Transverse colon (tissue), 4 donors: ENCODE measurements around the gene EPN2. TPM values are rescaled to one million over a fixed set of nuclear protein-coding genes. Genes with fewer than 3 reads are reported as not detected.

Source experiments
- DNase-seq: peaks from one replicate; pipeline ENCODE4 v3.0.0-alpha.2; 2019
- H3K27ac ChIP-seq, 4 donors: fragments of 200-600 bp; sonication (generic); 2 replicates each; pipeline ENCODE4 v1.5.1; 2016 to 2018; ENCODE audit warnings: inconsistent platforms in 4 of 4
- H3K27me3 ChIP-seq: fragments of 200-600 bp; sonication (generic); 2 replicates; pipeline ENCODE4 v1.5.1; 2017; ENCODE audit warnings: inconsistent platforms
- H3K36me3 ChIP-seq, 4 donors: fragments of 200-600 bp; sonication (generic); 2 replicates each; pipeline ENCODE4 v1.5.1; 2017 to 2019; ENCODE audit warnings: inconsistent platforms in 4 of 4
- H3K4me1 ChIP-seq, 4 donors: fragments of 200-600 bp; sonication (generic); 2 replicates each; pipeline ENCODE4 v1.5.1; 2017 to 2020; ENCODE audit warnings: inconsistent platforms in 4 of 4
- H3K4me3 ChIP-seq, 4 donors: fragments of 200-600 bp; sonication (generic); 1 replicate in 1 of 4; 2 replicates in 3 of 4; pipeline versions ENCODE4 v1.5.1 to v1.6.1; 2017 to 2019; ENCODE audit warnings: inconsistent platforms in 4 of 4
- H3K9me3 ChIP-seq, 2 donors: fragments of 200-600 bp; sonication (generic); 2 replicates each; pipeline ENCODE4 v1.5.1; 2017 to 2019; ENCODE audit warnings: inconsistent platforms in 2 of 2
- EP300 ChIP-seq: sonication (generic); formaldehyde crosslinking; IDR thresholded peaks from one replicate; pipeline ENCODE4 v1.6.1; 2017; ENCODE audit warnings: antibody characterized with exemption, low read depth
- POLR2A ChIP-seq: fragments of 450-650 bp; IDR thresholded peaks from one replicate; pipeline ENCODE4 v1.6.1; 2016; ENCODE audit warnings: antibody characterized with exemption, mild to moderate bottlenecking, moderate library complexity
- POLR2AphosphoS5 ChIP-seq, 3 donors: sonication (generic); formaldehyde crosslinking; IDR thresholded peaks; one replicate each; pipeline ENCODE4 v1.6.1; 2016; ENCODE audit warnings: antibody characterized with exemption in 3 of 3
- WGBS, 2 donors: methylation state at CpG; one replicate each; pipeline ENCODE4 v1.1.5; 2018; ENCODE audit warnings: low coverage in 1 of 2; 5-methylcytosine and 5-hydroxymethylcytosine counted together
- in situ Hi-C, 4 donors: fragments of 200-750 bp; cut with MboI; loops; one replicate each; pipeline versions ENCODE4 v1.15.0 to v1.15.1; 2017; ENCODE audit warnings: low sequenced_read_pairs in 3 of 4, low pct_ligation_motif_present in 1 of 4, low pct_unique_long_range_greater_than_20kb in 1 of 4
- intact Hi-C: fragments of 100-400 bp; cut with DNase I; formaldehyde crosslinking; loops from one replicate; pipeline ENCODE4 v1.15.1; 2023; ENCODE audit warnings: low total_unique reads
- total RNA-seq, 4 donors: library from RNA; depleted of rRNA; stranded (reverse); fragments of >200 nt; gene quantifications; one replicate each; pipeline ENCODE4 v1.1.0, GENCODE V29; 2016
- TF ChIP-seq, protein P1 (sequence below), 5 experiments: fragments of 200-600 bp in 3 of 5; fragments of 450-650 bp in 2 of 5; sonication (generic) in 3 of 5; IDR thresholded peaks; 1 replicate in 2 of 5; 2 replicates in 3 of 5; pipeline ENCODE4 v1.5.1; 2016 to 2017; ENCODE audit warnings: antibody characterized with exemption in 5 of 5, inconsistent platforms in 3 of 5, mild to moderate bottlenecking in 2 of 5, moderate library complexity in 1 of 5

EPN2 gene
- total RNA-seq, 4 donors from 2014 or later: 30.4 to 98.7 (median 65.5) TPM

- intact Hi-C loops: no loop called here
These were observed 106.1 kb downstream of the EPN2 start for GRCh38 chr17:19343256-19343630.

DNA sequence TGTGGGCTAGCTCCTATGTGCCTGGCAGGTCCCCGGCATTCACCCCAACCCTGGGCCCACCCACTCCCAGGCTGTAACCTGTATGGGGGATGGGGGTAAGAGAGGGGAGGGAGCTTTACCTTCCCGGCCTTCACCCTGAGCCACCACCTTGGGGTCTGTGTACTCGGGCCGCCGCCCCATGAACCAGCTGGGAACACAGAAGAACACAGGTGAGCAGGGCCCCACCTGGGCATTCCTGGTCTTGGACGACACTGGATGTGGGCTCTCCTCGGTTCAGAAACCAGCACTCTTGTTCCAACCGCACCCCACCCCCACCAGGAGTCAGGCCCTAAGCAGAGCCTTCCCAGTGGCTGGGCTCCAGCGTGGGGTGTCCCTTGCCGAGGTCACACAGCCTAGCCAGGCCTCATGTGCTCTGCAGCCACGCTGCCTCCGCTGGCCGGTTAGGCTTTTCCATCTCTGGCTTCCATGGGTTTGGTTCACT is 106.5 kb downstream of the EPN2 start:
- Histone ChIP-seq H3K27ac (no peak overlapping the region), H3K27me3 (no peaks in the 10 kb centered on the region), H3K4me3 (no peak overlapping the region), H3K4me1 (peaks cover 9 to 38% (median 18%) of the 10 kb centered on the region in 4 donors), H3K9me3 (no peaks in the 10 kb centered on the region), H3K36me3 (no peaks in the 10 kb centered on the region)
- intact Hi-C loops: no loop called here
- no peak for TF ChIP-seq POLR2AphosphoS5 (IDR thresholded peaks at IDR 0.05)
- TF ChIP-seq EP300: no peak
- no peak for TF ChIP-seq POLR2A
- TF ChIP-seq, protein P1, sequence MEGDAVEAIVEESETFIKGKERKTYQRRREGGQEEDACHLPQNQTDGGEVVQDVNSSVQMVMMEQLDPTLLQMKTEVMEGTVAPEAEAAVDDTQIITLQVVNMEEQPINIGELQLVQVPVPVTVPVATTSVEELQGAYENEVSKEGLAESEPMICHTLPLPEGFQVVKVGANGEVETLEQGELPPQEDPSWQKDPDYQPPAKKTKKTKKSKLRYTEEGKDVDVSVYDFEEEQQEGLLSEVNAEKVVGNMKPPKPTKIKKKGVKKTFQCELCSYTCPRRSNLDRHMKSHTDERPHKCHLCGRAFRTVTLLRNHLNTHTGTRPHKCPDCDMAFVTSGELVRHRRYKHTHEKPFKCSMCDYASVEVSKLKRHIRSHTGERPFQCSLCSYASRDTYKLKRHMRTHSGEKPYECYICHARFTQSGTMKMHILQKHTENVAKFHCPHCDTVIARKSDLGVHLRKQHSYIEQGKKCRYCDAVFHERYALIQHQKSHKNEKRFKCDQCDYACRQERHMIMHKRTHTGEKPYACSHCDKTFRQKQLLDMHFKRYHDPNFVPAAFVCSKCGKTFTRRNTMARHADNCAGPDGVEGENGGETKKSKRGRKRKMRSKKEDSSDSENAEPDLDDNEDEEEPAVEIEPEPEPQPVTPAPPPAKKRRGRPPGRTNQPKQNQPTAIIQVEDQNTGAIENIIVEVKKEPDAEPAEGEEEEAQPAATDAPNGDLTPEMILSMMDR (IDR thresholded peaks at IDR 0.05): no peak
- 79% methylated on average over 13 of the region's 13 CpGs; no CpG with 5 or more reads in 1 of the 2 donors for WGBS, 2 donors
- DNase-seq: no peak
- in situ Hi-C loops: no loop called here

More at GRCh38 chr17:19343256-19343630, 106.1 kb downstream of the EPN2 start:
- WGBS, 2 donors: 83% methylated on average over 6 of the region's 7 CpGs; no CpG with 5 or more reads in 1 of the 2 donors
- peaks cover 9 to 34% (median 16%) of the 10 kb centered on the region in 4 donors for H3K4me1 ChIP-seq
- TF ChIP-seq EP300: no peak
- TF ChIP-seq, protein P1 (IDR thresholded peaks at IDR 0.05): no peak
- TF ChIP-seq POLR2A: no peak
- TF ChIP-seq POLR2AphosphoS5 (IDR thresholded peaks at IDR 0.05): no peak
- no peaks in the 10 kb centered on the region for H3K27me3 ChIP-seq
- H3K9me3 ChIP-seq: no peaks in the 10 kb centered on the region
- H3K36me3 ChIP-seq: no peaks in the 10 kb centered on the region
- no peak overlapping the region for H3K4me3 ChIP-seq
- no peak for DNase-seq
- H3K27ac ChIP-seq: no peak overlapping the region
- in situ Hi-C loops: no loop called here

GRCh38 chr17:19344311-19345066 is 107.3 kb downstream of the EPN2 start:
- DNase-seq: no peak
- H3K9me3 ChIP-seq: no peaks in the 10 kb centered on the region
- H3K27ac ChIP-seq: no peak overlapping the region
- H3K27me3 ChIP-seq: no peaks in the 10 kb centered on the region
- no peak for TF ChIP-seq EP300
- no peak for TF ChIP-seq POLR2AphosphoS5 (IDR thresholded peaks at IDR 0.05)
- TF ChIP-seq POLR2A: no peak
- TF ChIP-seq, protein P1 (IDR thresholded peaks at IDR 0.05): no peak
- in situ Hi-C loops (no loop called here), intact Hi-C loops (no loop called here)
- H3K4me3 ChIP-seq: no peak overlapping the region
- 70% methylated on average over 31 of the region's 40 CpGs; no CpG with 5 or more reads in 1 of the 2 donors for WGBS, 2 donors
- H3K4me1 ChIP-seq: peaks cover 9 to 38% (median 18%) of the 10 kb centered on the region in 4 donors
- no peaks in the 10 kb centered on the region for H3K36me3 ChIP-seq

DNA sequence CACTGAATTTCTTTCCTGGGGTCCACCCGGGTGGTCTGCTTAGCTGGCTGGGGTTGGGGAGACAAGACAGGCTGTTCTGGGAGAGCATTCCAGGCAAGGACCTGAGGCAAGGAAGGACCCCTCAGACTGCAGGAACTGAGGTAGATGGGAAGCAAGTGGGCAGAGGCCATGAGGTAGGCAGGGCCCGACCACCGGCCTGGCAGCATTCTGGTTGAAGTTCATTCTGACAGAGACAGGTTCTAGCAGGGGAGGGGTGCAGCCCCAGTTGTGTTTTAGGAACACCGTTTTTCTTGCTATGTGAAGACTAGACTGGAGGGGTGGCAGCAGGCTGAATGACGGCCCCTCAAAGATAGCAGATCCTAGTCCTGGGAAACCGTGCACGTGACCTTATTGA is 107.9 kb downstream of the EPN2 start:
- Histone ChIP-seq H3K27me3 (no peaks in the 10 kb centered on the region), H3K27ac (no peak overlapping the region), H3K4me1 (peaks cover 9 to 38% (median 18%) of the 10 kb centered on the region in 4 donors), H3K4me3 (no peak overlapping the region), H3K36me3 (no peaks in the 10 kb centered on the region), H3K9me3 (no peaks in the 10 kb centered on the region)
- TF ChIP-seq EP300 (no peak), POLR2A (no peak), POLR2AphosphoS5 (IDR thresholded peaks at IDR 0.05) (no peak)
- TF ChIP-seq, protein P1 (IDR thresholded peaks at IDR 0.05): no peak
- in situ Hi-C loops: no loop called here
- DNase-seq: no peak
- intact Hi-C loops: no loop called here
- WGBS, 2 donors: 86% methylated on average over 7 of the region's 7 CpGs; no CpG with 5 or more reads in 1 of the 2 donors
